Measurements from ENCODE around the gene EPX.

The EPX gene

DNA sequence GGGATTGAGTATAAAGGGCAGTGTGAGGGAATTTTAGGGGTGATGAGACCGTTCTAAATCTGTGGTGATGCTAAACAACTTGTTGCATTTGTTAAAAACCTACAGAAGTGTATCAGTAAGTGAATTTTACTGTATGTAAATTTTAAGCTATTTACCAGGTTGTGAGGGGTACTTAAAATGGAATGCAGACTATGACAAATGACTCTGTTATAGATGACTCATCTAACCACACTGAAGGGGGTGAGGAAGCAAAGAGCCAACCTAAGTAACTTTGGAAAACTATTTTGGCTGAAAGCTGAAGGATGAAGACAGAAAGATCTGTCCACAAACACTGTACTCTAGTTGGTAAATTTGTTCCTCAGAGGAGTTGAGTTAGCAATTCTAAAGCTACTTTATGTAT lies 31.8 kb downstream of the EPX start:
- no peak overlapping the region for H2BK5ac ChIP-seq (ENCODE audit: low read depth, low read length, poor library complexity, severe bottlenecking)
- WGBS: 40% methylated on average over 1 of the region's 1 CpG
- no peak overlapping the region for H2BK120ac ChIP-seq (ENCODE audit: low read depth, low read length)
- no peak overlapping the region for H4K91ac ChIP-seq (ENCODE audit: low read length)
- H3K9me3 ChIP-seq (ENCODE audit: control insufficient read depth, low read length): no peaks in the 10 kb centered on the region
- no peak overlapping the region for H4K8ac ChIP-seq (ENCODE audit: low read length)
- H3K36me3 ChIP-seq (ENCODE audit: control insufficient read depth in 1 of 2, insufficient read depth in 2 of 2, low read depth in 1 of 2, low read length in 2 of 2): no peaks in the 10 kb centered on the region
- H3K18ac ChIP-seq (ENCODE audit: low read depth in 1 of 2, low read length in 2 of 2): no peak overlapping the region
- no peak overlapping the region for H2BK12ac ChIP-seq (ENCODE audit: low read length in 2 of 2)
- no peak overlapping the region for H2AK5ac ChIP-seq (ENCODE audit: low read length, severe bottlenecking)
- DNase-seq: peak; percentile 36
- H3K4me1 ChIP-seq (ENCODE audit: control insufficient read depth, insufficient read depth, low read depth, low read length): peaks cover 2% of the 10 kb centered on the region
- no peak overlapping the region for H2BK15ac ChIP-seq (ENCODE audit: low read depth, poor library complexity, severe bottlenecking)
- no peak overlapping the region for H3K4ac ChIP-seq (ENCODE audit: low read depth in 1 of 2, low read length in 2 of 2)
- H3K27ac ChIP-seq (ENCODE audit: low read length, poor library complexity, severe bottlenecking): no peak overlapping the region
- H3K4me2 ChIP-seq (ENCODE audit: low read length, poor library complexity, severe bottlenecking): no peak overlapping the region
- peaks cover 0 to 6% of the 10 kb centered on the region in 2 experiments for H3K27me3 ChIP-seq (ENCODE audit: control insufficient read depth in 1 of 2, insufficient read depth in 1 of 2, low read length in 2 of 2)
- H3K23ac ChIP-seq (ENCODE audit: low read length in 2 of 2): no peak overlapping the region
- H3K14ac ChIP-seq (ENCODE audit: low read length in 2 of 2): no peak overlapping the region
- no peak overlapping the region for H2AFZ ChIP-seq (ENCODE audit: low read depth, low read length)
- no peak overlapping the region for H3K4me3 ChIP-seq (ENCODE audit: insufficient read depth in 1 of 2, low read depth in 1 of 2, low read length in 2 of 2)
- no peaks in the 10 kb centered on the region for H3K79me1 ChIP-seq (replicated peaks; ENCODE audit: low read length, poor library complexity, severe bottlenecking)
- H3K9ac ChIP-seq (ENCODE audit: low read length): peak overlapping the region; percentile 30

GRCh38 chr17:58227733-58228132 lies 35.2 kb downstream of the EPX start:
- Histone ChIP-seq H4K91ac (ENCODE audit: low read length) (no peak overlapping the region), H3K14ac (ENCODE audit: low read length in 2 of 2) (no peak overlapping the region), H3K79me1 (replicated peaks; ENCODE audit: low read length, poor library complexity, severe bottlenecking) (no peaks in the 10 kb centered on the region), H2BK5ac (ENCODE audit: low read depth, low read length, poor library complexity, severe bottlenecking) (no peak overlapping the region), H2BK120ac (ENCODE audit: low read depth, low read length) (no peak overlapping the region), H3K27me3 (ENCODE audit: control insufficient read depth in 1 of 2, insufficient read depth in 1 of 2, low read length in 2 of 2) (peaks cover 0 to 13% of the 10 kb centered on the region in 2 experiments), H3K18ac (ENCODE audit: low read depth in 1 of 2, low read length in 2 of 2) (no peak overlapping the region), H3K23ac (ENCODE audit: low read length in 2 of 2) (no peak overlapping the region), H3K27ac (ENCODE audit: low read length, poor library complexity, severe bottlenecking) (no peak overlapping the region), H3K4me1 (ENCODE audit: control insufficient read depth, insufficient read depth, low read depth, low read length) (peaks cover 1% of the 10 kb centered on the region), H4K8ac (ENCODE audit: low read length) (no peak overlapping the region), H2BK12ac (ENCODE audit: low read length in 2 of 2) (no peak overlapping the region), H2AFZ (ENCODE audit: low read depth, low read length) (no peak overlapping the region), H3K36me3 (ENCODE audit: control insufficient read depth in 1 of 2, insufficient read depth in 2 of 2, low read depth in 1 of 2, low read length in 2 of 2) (no peaks in the 10 kb centered on the region), H3K4me3 (ENCODE audit: insufficient read depth in 1 of 2, low read depth in 1 of 2, low read length in 2 of 2) (no peak overlapping the region), H2AK5ac (ENCODE audit: low read length, severe bottlenecking) (no peak overlapping the region), H3K9ac (ENCODE audit: low read length) (no peak overlapping the region), H3K9me3 (ENCODE audit: control insufficient read depth, low read length) (no peaks in the 10 kb centered on the region), H3K4ac (ENCODE audit: low read depth in 1 of 2, low read length in 2 of 2) (no peak overlapping the region), H2BK15ac (ENCODE audit: low read depth, poor library complexity, severe bottlenecking) (no peak overlapping the region), H3K4me2 (ENCODE audit: low read length, poor library complexity, severe bottlenecking) (no peak overlapping the region)
- DNase-seq: no peak
- WGBS: 95% methylated on average over 3 of the region's 3 CpGs

GRCh38 chr17:58228679-58229078 lies 36.2 kb downstream of the EPX start:
- H3K4me1 ChIP-seq (ENCODE audit: control insufficient read depth, insufficient read depth, low read depth, low read length): peaks cover 4% of the 10 kb centered on the region
- H2BK5ac ChIP-seq (ENCODE audit: low read depth, low read length, poor library complexity, severe bottlenecking): no peak overlapping the region
- no peaks in the 10 kb centered on the region for H3K36me3 ChIP-seq (ENCODE audit: control insufficient read depth in 1 of 2, insufficient read depth in 2 of 2, low read depth in 1 of 2, low read length in 2 of 2)
- H3K4me2 ChIP-seq (ENCODE audit: low read length, poor library complexity, severe bottlenecking): no peak overlapping the region
- no peaks in the 10 kb centered on the region for H3K79me1 ChIP-seq (replicated peaks; ENCODE audit: low read length, poor library complexity, severe bottlenecking)
- no peaks in the 10 kb centered on the region for H3K9me3 ChIP-seq (ENCODE audit: control insufficient read depth, low read length)
- H3K27me3 ChIP-seq (ENCODE audit: control insufficient read depth in 1 of 2, insufficient read depth in 1 of 2, low read length in 2 of 2): peaks cover 0 to 13% of the 10 kb centered on the region in 2 experiments
- no peak overlapping the region for H4K91ac ChIP-seq (ENCODE audit: low read length)
- no peak overlapping the region for H3K23ac ChIP-seq (ENCODE audit: low read length in 2 of 2)
- H2AK5ac ChIP-seq (ENCODE audit: low read length, severe bottlenecking): no peak overlapping the region
- H3K4ac ChIP-seq (ENCODE audit: low read depth in 1 of 2, low read length in 2 of 2): no peak overlapping the region
- H3K4me3 ChIP-seq (ENCODE audit: insufficient read depth in 1 of 2, low read depth in 1 of 2, low read length in 2 of 2): no peak overlapping the region
- H4K8ac ChIP-seq (ENCODE audit: low read length): no peak overlapping the region
- WGBS: 61% methylated on average over 2 of the region's 3 CpGs
- no peak overlapping the region for H2AFZ ChIP-seq (ENCODE audit: low read depth, low read length)
- no peak overlapping the region for H3K18ac ChIP-seq (ENCODE audit: low read depth in 1 of 2, low read length in 2 of 2)
- H3K27ac ChIP-seq (ENCODE audit: low read length, poor library complexity, severe bottlenecking): no peak overlapping the region
- no peak for DNase-seq
- H3K9ac ChIP-seq (ENCODE audit: low read length): no peak overlapping the region
- no peak overlapping the region for H2BK15ac ChIP-seq (ENCODE audit: low read depth, poor library complexity, severe bottlenecking)
- H2BK120ac ChIP-seq (ENCODE audit: low read depth, low read length): no peak overlapping the region
- no peak overlapping the region for H2BK12ac ChIP-seq (ENCODE audit: low read length in 2 of 2)
- H3K14ac ChIP-seq (ENCODE audit: low read length in 2 of 2): no peak overlapping the region

DNA sequence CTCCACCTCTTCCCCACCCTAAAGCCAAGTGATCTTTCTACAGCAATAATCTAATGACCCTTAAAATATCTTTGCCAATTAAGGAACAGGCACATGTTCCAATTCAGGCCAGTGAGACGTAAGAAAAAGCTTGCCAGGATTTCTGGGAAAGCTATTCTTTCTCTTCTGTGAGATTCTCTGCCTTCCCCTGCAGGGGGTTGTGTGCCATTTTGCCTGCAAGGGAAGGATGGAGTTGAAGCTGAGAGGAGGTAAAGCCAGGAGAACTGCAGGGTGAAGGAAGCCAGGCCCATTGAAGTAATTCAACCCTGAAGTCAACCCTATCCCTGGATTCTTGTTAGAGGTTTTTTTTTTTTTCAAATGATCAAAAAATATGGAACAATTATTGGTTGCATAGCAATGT lies 36.9 kb downstream of the EPX start:
- Histone ChIP-seq H3K4ac (ENCODE audit: low read depth in 1 of 2, low read length in 2 of 2) (no peak overlapping the region), H3K9ac (ENCODE audit: low read length) (no peak overlapping the region), H3K14ac (ENCODE audit: low read length in 2 of 2) (no peak overlapping the region), H3K4me1 (ENCODE audit: control insufficient read depth, insufficient read depth, low read depth, low read length) (peaks cover 4% of the 10 kb centered on the region), H3K4me2 (ENCODE audit: low read length, poor library complexity, severe bottlenecking) (no peak overlapping the region), H3K4me3 (ENCODE audit: insufficient read depth in 1 of 2, low read depth in 1 of 2, low read length in 2 of 2) (no peak overlapping the region), H2BK15ac (ENCODE audit: low read depth, poor library complexity, severe bottlenecking) (no peak overlapping the region), H3K27me3 (ENCODE audit: control insufficient read depth in 1 of 2, insufficient read depth in 1 of 2, low read length in 2 of 2) (peaks cover 1 to 16% of the 10 kb centered on the region in 2 experiments), H3K79me1 (replicated peaks; ENCODE audit: low read length, poor library complexity, severe bottlenecking) (no peaks in the 10 kb centered on the region), H3K36me3 (ENCODE audit: control insufficient read depth in 1 of 2, insufficient read depth in 2 of 2, low read depth in 1 of 2, low read length in 2 of 2) (no peaks in the 10 kb centered on the region), H4K8ac (ENCODE audit: low read length) (no peak overlapping the region), H2BK5ac (ENCODE audit: low read depth, low read length, poor library complexity, severe bottlenecking) (no peak overlapping the region), H2AFZ (ENCODE audit: low read depth, low read length) (no peak overlapping the region), H2AK5ac (ENCODE audit: low read length, severe bottlenecking) (no peak overlapping the region), H3K23ac (ENCODE audit: low read length in 2 of 2) (no peak overlapping the region), H4K91ac (ENCODE audit: low read length) (no peak overlapping the region), H2BK120ac (ENCODE audit: low read depth, low read length) (no peak overlapping the region), H2BK12ac (ENCODE audit: low read length in 2 of 2) (no peak overlapping the region), H3K18ac (ENCODE audit: low read depth in 1 of 2, low read length in 2 of 2) (no peak overlapping the region), H3K9me3 (ENCODE audit: control insufficient read depth, low read length) (no peaks in the 10 kb centered on the region), H3K27ac (ENCODE audit: low read length, poor library complexity, severe bottlenecking) (no peak overlapping the region)
- no peak for DNase-seq
- 67% methylated on average over 1 of the region's 1 CpG for WGBS

Data from mesenchymal stem cell (in vitro differentiated cells and primary cell).